GM19324 (cell line): ENCODE measurements around the gene CLSTN1.
"Not testable (repeated sequence)": the region's sequence is repeated elsewhere in the genome, so short reads cannot be mapped to it uniquely, and the experiment has no call there.

Experiments used
- ATAC-seq: cut with Tn5 transposase; IDR thresholded peaks from one replicate; pipeline ENCODE4 v1.9.1; 2021; ENCODE audit warnings: mild to moderate bottlenecking, moderate library complexity; ENCODE audit not compliant: unreplicated experiment, low FRiP score

Gene CLSTN1

DNA sequence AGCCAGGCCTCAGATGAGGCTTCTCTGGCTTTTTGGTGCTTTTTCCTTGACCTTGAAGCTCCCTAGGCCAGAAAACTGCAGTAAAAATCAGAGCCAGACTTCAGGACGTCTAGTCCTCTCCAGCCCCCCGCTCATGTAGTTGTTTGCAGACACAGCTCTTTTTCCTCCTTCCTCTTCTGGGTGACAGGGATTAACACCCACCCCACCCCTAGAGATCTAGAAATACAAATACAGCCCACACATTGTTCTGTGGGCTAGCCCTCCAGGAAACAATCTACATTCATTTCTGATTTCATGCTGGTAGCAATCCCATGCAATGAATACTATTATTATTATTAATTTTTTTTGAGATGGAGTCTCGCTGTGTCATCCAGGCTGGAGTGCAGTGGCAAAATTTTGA, 9.9 kb upstream of the CLSTN1 start:
- ATAC-seq, result no peak

DNA sequence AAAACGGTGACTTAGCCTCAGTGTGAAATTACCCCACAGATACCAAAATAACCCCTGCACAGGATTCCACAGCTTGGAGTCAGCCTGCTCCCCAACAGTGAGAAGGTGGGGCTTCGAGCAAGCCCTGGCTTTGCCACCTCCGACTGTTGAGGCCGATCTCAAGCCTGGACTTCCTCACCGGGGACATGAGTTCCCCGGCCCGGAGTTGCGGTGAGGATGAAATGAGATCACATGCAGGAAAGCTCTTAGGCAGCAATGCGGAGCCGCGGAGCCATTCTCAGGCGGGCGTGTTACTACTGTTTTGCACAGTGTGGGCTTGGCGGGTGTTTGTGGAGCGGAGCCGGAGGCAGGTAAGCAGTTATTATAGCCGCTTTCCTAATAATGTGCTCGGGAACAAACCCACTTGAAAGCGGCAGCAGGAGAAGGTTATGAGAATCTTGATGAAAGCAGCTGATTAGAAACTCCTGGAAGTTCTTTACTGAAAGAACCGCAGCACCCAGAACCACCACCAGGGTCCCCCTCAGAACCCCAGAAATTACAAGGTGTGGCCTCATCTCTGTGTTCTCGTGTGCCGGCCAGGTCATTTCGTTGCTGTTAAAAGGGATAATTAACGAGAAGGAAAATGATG, 3.9 kb upstream of the CLSTN1 start:
- ATAC-seq, result no peak

DNA sequence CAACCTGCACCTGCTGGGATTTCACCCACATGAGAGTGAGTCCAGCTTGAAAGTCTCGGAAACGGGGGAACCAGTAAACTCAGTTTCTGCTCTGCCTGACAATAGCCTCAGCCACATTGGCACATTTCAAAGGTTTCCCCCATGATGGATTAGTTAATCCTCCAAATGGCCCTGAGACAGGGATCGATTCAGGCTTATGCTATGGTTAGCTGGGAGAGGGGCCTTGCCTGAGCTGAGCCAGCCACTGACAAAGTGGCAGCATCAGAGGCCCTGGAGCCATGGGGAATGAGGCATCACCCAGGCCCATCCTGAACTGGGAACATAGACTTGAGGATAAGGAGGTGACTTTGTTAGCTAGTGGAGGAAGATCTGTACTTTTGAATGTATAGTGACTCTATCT, 2.9 kb upstream of the CLSTN1 start:
- no peak for ATAC-seq

DNA sequence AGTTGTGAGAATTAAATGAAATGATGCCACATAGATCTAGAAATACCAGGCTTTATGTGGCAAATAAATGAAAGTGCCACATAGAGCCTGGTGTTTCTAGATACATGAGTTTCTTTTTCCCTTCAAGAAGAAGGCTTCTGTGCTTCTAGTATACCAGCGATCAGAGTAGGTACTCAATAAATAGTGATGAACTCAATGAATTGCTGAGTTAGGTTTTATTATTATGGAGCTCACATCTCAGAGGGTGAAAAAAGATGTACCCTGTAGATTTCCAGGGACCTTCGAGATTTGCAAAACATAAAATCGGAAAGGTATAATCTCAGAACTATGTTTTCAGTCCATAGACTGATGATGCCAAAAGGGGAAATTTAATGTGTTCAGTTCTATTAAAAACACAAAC, 2.3 kb upstream of the CLSTN1 start:
- ATAC-seq, result no peak

DNA sequence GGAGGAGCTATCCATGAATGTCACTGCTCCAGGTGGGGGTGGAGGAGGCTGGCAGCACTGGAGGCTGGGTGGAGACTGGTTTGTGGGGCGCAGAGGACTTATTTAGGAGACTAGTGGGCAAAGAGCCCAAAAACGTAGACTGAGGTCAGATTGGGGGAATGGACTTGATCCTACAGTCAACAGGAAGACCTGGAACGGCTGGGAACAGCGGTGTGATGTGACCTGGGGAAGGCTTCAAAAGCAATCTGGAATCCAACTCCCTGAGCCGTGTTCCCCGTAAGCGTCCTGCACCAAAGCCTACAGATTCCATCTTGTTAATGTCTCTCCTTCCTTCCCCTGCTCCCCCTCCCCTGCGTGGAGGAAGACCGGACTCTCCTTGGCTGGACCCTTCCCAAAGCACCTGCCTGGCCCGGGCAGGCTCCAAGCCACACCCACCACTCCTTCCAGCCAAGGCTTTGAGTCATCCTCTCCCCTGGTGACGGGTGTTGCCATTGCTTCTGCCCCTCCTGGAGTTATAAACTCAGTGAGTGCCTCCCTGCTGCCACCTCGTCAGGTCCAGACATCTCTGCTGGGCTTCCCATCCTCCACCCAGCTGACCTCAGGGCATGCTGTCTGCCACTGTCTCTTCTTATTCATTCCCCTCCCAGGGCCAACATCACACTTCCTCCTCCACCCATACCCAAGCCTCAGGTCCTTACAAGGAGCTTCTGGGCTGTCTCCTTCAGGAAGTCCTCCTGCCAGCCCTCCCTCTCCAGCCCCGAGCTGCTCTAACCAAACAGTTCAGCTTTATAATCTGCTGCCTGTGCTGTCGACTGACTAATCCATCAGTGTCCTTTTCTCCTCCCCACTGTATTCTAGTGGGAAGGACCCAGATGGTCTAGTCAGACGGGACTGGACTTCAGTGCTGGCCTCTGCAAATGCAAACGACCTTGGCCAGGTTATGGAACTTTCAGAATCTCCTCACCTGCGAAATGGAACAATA, 1.6 kb upstream of the CLSTN1 start:
- no peak for ATAC-seq

DNA sequence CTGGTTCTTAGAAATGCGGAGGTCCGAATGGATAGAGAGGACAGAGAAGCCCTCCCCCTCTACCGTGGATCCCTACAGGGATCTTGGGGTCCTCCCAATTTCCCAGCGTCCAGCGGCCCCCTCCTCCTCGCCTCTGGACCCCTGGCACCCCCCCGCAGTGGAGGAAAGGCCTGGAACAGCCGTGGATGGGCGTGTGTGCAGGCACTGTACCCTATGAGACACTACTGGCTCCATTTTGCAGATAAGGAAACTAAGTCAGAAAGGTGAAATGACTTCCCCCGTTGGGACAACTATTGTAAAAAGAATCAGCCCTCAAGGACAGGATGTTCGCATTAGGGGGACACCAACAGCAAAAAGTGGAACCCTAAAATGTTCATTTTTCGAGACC, 931 bp upstream of the CLSTN1 start:
- ATAC-seq, result no peak

DNA sequence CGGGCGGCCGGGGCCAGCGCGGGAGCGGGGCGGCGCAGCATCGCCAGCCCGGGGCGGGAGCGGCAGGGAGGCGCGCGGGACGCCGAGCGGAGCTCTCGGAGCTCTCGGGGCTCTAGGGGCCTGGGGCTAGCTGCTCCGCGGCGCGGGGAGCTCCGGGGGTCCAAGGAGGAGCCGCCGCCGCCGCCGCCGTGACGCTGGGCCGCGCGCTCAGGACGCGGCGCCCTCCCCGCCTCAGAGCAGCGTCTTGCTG, 147 bp downstream of the CLSTN1 start:
- ATAC-seq, result peak; percentile 24

DNA sequence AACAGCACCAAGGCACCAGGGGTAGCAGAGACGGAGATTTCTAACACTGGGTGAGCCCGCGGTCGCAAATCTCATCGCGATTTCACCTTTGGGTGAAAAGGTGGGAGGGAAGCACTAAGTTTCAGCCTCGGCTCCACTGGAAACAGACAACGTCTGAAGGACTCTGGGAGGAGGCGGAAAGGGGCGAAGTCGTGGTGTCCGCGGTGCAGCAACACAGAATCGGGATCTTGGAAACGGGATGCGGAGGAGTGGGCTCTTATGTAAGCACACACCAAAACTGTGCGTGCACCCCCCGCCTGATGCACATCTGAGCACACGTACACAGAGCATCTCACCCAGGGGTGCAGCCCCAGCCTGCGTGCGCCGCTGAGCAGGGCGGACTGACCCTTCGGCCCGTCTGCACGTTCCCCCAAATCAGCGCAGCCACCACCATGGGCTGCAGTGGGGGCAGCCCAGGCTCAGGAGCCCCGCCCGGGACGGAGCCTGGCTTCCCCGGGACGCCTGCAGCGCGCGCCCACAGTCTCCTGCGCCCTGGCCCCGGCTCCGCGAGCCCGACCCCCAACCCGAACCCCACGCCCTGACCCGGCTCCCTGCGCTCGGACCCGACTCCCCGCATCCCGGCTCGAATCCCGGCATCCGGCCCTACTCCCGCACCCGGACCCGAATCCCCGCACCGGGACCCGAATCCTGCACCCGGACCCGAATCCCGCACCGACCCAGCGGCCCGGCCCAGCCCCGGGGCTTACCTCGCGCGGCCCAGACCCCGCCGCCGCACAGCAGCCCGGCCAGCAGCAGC, 670 bp downstream of the CLSTN1 start:
- ATAC-seq, result peak; percentile 3

DNA sequence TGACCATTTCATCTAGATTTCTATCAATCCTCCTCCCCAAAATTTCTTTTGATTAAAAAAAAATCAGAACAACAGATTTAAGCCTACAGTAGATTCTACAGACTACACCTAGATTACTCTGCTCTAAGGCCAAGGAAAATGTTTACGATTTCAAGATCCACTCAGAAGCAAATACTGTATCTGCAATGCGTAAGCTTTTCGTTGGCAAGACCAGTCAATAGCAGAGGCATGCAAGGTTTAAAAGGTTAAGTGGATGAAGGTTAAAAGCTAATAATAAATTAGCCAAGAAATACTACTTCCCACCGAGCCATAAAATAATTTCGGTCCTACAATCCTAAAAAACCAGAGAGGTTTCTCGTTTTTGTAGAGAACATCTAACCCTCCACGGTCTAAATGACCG, 1.3 kb downstream of the CLSTN1 start:
- no peak for ATAC-seq

DNA sequence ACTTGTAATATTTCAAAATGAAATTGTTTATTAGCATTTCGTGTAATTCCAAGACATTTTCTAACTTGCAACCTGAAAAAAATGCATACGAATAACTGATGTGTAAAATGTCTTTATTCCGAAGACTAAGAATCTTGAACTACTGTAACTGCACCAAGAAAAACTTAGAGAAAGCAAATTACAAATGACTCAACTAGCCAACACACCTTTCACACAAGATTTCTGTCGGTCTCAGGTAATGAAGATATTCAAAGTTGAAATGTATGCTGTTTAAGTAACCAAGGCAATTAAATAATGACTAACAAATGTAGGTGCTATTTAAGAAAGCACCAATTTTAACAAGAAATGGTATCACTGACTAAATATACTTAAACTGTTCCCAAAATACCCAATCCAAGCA, 2.1 kb downstream of the CLSTN1 start:
- no peak for ATAC-seq

DNA sequence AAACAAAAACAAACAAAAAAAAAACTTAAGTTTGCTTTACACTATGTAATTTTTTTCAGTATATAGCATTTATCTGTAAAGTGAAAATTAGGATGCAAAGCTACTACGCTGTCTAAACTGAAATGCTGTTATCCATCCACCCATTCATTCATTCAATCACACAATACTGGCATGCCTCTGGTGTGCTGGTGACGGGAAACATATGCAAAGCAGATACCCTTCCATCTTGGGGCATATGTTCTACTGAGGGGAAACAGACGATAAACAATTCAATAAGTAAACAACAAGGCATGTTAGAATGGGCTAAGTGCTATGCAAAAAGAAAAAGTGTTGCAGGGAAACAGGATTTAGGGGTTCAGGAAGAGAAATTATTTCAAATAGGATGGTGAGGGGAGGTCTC, 3.2 kb downstream of the CLSTN1 start:
- no peak for ATAC-seq

DNA sequence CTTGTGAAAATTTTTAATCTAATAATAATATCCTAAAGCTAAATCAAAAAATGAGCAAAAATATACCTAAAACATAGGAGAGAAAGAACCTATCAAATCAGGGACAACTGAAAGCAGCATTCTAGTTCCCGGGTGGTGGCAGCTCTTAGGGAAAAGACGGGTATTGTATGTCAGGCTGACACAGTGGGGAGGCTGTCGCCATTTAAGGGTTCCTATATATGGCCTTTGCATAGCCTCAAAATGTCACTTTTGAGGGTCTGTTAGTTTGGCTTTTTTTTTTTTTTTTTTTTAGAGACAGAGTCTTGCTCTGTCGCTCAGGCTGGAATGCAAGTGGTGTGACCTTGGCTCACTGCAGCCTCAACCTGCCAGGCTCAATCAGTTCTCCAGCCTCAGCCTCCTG, 6.0 kb downstream of the CLSTN1 start:
- no peak for ATAC-seq

DNA sequence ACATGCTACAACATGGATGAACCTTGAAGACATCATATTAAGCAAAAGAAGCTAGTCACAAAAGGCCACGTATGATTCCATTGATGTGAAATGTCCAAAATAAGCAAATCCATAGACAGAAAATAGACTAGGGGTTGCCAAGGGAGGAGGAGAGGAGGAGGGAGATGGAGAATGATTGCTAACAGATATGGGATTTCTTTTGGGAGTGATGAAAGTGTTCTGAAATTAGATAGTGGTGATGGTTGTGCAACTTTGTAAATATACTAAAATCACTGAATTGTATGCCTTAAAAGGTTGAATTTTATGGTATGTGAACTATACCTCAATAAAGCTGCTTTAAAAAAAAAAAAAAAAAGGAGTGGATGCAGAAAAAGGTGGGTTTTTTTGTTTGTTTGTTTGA, 7.6 kb downstream of the CLSTN1 start:
- ATAC-seq, result no peak

DNA sequence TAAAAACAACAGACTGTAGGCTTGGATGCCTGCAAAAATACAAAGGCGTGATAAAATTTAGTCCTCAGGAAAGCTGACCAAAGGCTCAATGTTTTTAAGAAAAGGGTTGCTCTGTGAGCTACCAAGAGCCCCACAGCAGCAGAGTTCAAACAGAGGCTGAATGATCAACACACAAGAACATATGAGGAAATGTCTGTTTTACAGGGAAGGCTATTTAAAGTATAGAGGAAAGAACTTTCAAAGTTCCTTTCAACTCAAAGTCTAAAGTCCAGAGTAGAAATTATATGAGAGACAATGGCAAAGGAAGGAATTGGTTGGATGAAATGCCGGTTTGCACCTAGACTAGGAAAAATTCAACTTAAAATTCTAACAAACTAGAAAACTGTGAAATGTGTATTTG, 8.6 kb downstream of the CLSTN1 start:
- ATAC-seq, result no peak

DNA sequence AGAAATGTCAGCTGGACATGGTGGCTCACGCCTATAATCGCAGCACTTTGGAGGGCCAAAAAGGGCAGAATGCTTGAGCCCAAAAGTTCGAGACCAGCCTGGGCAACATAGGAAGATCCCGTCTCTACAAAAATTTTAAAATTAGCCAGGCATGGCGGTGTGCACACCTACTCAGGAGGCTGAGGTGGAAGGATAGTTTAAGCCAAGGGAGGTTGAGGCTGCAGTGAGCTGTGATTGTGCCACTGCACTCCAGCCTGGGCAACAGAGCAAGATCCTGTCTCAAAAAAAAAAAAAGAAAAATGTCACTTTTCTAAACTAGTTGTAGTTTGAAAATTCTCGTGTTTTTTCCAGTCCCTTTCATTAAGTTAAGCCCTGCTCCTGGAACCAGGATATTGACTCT, 9.1 kb downstream of the CLSTN1 start:
- no peak for ATAC-seq

DNA sequence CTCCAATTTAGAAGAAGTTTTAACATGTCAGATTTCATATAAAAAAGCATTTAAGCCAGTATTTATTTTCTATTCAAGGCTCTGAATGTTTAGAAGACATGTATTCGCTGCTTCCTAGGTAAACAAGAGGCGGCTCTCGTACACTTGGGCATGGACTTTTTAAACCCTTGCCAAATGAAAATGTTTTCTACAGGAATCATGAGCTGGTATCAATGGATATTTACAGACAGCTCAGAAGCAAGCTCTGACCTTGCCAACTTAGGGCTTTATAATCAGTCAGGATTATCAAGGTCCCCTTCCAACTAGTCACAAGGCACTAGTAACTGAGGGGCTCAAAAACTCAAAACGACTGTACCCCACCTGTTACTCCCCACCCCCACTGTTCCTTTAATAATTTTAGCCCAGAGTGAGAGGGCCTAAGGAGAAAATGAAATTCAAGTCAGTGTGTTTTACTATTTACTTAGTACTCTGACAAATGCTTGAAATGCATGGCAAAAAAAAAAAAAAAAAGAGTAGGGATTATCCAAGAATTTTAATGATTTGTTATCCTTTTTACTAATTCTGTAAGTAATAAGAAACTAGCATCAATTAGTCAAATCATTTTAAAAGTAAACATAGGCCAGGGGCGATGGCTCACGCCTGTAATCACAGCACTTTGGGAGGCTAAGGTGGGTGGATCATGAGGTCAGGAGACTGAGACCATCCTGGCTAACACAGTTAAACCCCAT, 12.4 kb downstream of the CLSTN1 start:
- no peak for ATAC-seq

DNA sequence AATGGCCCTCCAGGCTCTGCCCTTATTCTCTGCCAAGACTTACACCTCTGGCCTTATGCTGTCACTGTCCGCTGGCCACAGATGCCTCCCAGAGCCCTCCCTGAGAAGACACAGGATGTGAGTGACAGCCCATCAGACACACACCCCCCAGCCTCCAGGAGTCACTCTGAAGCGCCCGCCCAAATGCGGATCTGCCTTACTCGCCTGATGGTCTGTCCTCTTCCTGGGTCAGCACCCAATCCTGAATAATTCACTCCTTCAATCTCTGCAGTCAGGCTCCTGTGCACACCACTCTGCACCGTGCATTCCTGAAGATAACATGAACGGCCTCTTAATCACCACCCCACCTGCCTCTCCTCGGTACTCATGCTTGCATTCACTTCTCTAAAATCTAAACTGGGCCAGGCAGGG, 14.7 kb downstream of the CLSTN1 start:
- ATAC-seq, result no peak

DNA sequence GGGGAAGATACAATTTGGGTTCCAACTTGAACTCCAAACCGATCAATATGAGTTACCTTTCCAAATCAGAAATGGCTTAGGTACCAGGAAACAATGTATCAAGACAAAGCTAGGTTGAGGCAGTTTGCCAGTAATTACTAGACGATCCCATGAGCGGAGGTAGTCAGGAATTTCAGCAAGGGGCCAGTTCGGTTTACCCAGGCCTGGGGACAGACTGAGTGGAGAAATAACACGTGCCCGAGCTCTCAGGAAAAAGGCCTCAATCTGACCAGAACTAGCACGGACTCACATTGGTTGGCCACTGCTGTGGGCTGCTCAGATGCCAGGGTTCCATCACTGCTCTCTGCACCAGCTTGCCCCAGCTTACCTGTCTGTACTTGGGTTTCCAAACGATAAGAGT, 15.3 kb downstream of the CLSTN1 start:
- ATAC-seq, result no peak

DNA sequence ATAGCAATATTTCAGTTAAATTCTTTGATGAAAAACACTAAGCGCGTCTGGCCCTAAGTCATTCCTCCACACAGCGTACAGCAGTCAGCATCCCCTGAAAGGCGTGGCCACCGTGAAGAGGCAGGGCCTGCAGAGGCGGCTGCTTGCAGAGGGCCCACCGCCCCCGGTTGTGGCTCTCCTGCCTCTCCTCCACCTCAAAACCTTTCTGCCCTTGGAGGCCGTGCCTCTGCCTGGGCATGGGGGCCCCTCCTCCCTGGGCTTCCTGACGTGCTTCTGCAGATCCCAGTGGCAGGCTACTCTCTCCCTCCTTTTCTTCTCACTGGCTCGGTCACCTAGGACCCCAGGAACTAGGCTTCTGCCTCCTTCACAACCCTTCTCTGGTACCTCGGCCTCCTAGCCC, 16.2 kb downstream of the CLSTN1 start:
- ATAC-seq, result no peak

DNA sequence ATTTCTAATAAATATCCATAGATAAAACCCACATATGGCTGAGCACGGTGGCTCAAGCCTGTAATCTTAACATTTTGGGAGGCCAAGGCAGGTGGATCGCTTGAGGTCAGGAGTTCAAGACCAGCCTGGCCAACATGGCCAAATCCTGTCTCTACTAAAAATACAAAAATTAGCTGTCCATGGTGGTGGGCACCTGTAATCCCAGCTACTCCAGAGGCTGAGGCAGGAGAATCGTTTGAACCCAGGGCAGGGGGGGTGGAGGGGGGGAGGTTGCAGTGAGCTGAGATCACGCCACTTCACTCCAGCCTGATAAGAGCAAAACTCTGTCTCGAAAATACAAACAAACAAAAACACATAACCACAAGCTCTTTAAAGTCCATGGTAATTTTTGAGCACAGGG, 17.8 kb downstream of the CLSTN1 start:
- not testable (repeated sequence) for ATAC-seq

DNA sequence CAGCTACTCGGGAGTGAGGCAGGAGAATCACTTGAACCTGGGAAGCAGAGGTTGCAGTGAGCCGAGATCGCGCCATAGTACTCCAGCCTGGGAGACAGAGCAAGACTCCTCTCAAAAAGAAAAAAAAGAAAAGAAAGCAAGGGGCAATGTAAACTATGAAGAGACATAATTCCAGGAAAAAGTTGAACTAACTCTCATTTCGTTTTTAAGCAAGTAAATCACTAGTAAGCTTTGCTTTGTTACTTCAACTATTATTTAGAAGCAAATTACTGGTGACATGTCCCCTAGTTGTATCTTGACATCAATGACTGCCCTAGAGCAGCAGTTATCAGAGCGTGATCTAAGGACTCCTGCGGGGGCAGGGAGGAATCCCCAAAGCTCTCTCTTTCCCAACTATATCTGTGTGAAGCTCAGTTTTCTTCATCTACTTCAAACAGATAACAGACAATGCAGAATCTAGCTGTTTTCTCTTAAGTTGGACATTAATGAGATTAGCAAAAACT, 18.7 kb downstream of the CLSTN1 start:
- ATAC-seq, result no peak
